Kidney (tissue), 14 donors: ENCODE measurements around the gene APOBR. TPM values are rescaled to one million over a fixed set of nuclear protein-coding genes. Genes with fewer than 3 reads are reported as not detected.
"Not testable (repeated sequence)": the region's sequence is repeated elsewhere in the genome, so short reads cannot be mapped to it uniquely, and the experiment has no call there.

ENCODE experiments used
- DNase-seq, 5 donors: peaks; one replicate each; pipeline ENCODE4 v3.0.0-alpha.2; 2013 to 2020
- FAIRE-seq: peaks from 2 replicates; lab custom pipeline; 2012; peaks lifted over from hg19 to GRCh38; lab: Jason Lieb, UNC
- H3K27ac ChIP-seq, 2 donors: one replicate each; pipeline ENCODE4 v1.7.0; 2013; ENCODE audit warnings: low read depth in 2 of 2, low read length in 2 of 2, inconsistent platforms in 1 of 2
- H3K27me3 ChIP-seq: one replicate; pipeline ENCODE4 v1.7.1; 2013; ENCODE audit warnings: low read length, inconsistent platforms; ENCODE audit not compliant: control insufficient read depth, insufficient read depth
- H3K36me3 ChIP-seq, 3 donors: one replicate each; pipeline versions ENCODE4 v1.7.0 to v1.7.1; 2013; ENCODE audit warnings: low read length in 3 of 3, control low read depth in 1 of 3, inconsistent platforms in 1 of 3; ENCODE audit not compliant: insufficient read depth in 3 of 3, control insufficient read depth in 2 of 3
- H3K4me1 ChIP-seq, 3 donors: one replicate each; pipeline versions ENCODE4 v1.7.0 to v1.7.1; 2013; ENCODE audit warnings: low read length in 3 of 3, inconsistent platforms in 1 of 3, low read depth in 1 of 3; ENCODE audit not compliant: control insufficient read depth in 2 of 3, insufficient read depth in 2 of 3
- H3K4me3 ChIP-seq, 3 donors: one replicate each; pipeline versions ENCODE4 v1.7.0 to v1.8.1; 2013; ENCODE audit warnings: low read length in 3 of 3, control low read depth in 1 of 3, inconsistent platforms in 1 of 3
- H3K9ac ChIP-seq, 3 donors: one replicate each; pipeline versions ENCODE4 v1.7.0 to v1.7.1; 2013; ENCODE audit warnings: low read length in 3 of 3, control low read depth in 1 of 3, inconsistent platforms in 1 of 3
- H3K9me3 ChIP-seq, 3 donors: one replicate each; pipeline versions ENCODE4 v1.7.0 to v1.7.1; 2013; ENCODE audit warnings: low read length in 3 of 3, control low read depth in 1 of 3, inconsistent platforms in 1 of 3; ENCODE audit not compliant: control insufficient read depth in 2 of 3, insufficient read depth in 1 of 3
- intact Hi-C: fragments of 100-400 bp; cut with DNase I; formaldehyde crosslinking; loops from one replicate; pipeline ENCODE4 v1.11.1; 2022
- polyA plus RNA-seq: library from polyadenylated mRNA; stranded (reverse); fragments of 350-450 nt; fragmentation: Illumina TruSeq; extraction: RNeasy Lipid Tissue Mini Kit (QIAGEN cat#74804); gene quantifications from one replicate; pipeline ENCODE4 v1.2.3, GENCODE V29; 2014; ENCODE audit warnings: low read depth, low replicate concordance; ENCODE audit not compliant: insufficient read depth
- total RNA-seq: library from RNA; stranded (reverse); fragmentation: NEBNext Ultra II Directional; extraction: Animal tissue kit (Norgen Biotek cat#: 25700); gene quantifications from one replicate; pipeline ENCODE4 v1.2.1, GENCODE V29; 2021
- TF ChIP-seq, protein P1 (sequence below): IDR thresholded peaks from 3 replicates; pipeline ENCODE4 v1.5.1; 2012; ENCODE audit warnings: mild to moderate bottlenecking, moderate library complexity, borderline replicate concordance; ENCODE audit not compliant: insufficient read depth; ENCODE audit errors: extremely low read depth
- donor health status: control.
- donor health status: control.
- donor health status: control.
- donor health status: control.
- donor health status: control.
- donor health status: DM: yes; HTN: yes; CAD: no.
- donor health status: Normal renal cell carcinoma (clear cell type).

Gene APOBR
- total and polyA plus RNA-seq, 2 donors from 2014 or later: 0.45 to 3.2 TPM

DNA sequence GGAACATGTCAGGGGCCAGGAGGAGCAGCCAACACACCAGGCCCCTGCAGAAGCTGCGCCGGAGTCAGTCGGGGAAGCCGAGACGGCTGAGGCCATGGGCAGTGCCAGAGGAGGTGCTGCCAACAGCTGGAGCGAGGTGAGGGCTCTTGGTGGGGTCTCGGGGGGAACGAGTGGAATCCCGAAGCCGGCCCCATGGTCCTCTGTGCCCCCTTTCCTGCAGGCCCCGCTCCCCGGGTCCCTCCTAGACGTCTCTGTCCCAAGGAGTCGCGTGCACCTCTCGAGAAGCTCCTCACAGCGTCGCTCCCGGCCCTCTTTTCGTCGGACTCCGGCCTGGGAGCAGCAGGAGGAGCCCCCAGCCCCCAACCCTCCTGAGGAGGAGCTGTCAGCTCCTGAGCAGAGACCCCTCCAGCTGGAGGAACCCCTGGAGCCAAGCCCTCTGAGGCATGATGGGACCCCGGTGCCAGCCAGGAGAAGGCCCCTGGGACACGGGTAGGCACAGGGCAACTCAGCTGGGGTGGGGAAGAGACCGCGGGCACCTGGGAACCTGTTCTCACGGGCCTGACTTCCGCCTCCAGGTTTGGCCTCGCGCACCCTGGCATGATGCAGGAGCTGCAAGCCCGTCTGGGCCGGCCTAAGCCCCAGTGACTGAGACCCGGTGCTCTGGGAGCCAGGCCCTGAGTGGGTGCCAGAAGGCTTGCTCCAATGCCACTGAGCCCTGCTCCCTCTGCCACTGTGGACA, 3.6 kb downstream of the APOBR start:
- no peak overlapping the region for H3K27ac ChIP-seq
- FAIRE-seq (no peak), DNase-seq (peak in 1 of 5 donors; percentile 31)
- H3K36me3 ChIP-seq: no peaks in the 10 kb centered on the region
- H3K9me3 ChIP-seq: no peaks in the 10 kb centered on the region
- H3K9ac ChIP-seq: no peak overlapping the region
- H3K4me1 ChIP-seq: no peaks in the 10 kb centered on the region
- TF ChIP-seq, protein P1, sequence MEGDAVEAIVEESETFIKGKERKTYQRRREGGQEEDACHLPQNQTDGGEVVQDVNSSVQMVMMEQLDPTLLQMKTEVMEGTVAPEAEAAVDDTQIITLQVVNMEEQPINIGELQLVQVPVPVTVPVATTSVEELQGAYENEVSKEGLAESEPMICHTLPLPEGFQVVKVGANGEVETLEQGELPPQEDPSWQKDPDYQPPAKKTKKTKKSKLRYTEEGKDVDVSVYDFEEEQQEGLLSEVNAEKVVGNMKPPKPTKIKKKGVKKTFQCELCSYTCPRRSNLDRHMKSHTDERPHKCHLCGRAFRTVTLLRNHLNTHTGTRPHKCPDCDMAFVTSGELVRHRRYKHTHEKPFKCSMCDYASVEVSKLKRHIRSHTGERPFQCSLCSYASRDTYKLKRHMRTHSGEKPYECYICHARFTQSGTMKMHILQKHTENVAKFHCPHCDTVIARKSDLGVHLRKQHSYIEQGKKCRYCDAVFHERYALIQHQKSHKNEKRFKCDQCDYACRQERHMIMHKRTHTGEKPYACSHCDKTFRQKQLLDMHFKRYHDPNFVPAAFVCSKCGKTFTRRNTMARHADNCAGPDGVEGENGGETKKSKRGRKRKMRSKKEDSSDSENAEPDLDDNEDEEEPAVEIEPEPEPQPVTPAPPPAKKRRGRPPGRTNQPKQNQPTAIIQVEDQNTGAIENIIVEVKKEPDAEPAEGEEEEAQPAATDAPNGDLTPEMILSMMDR: no peak
- no peaks in the 10 kb centered on the region for H3K27me3 ChIP-seq
- intact Hi-C loops: loop anchor here (10.0 kb wide), 1 partner anchor 47 kb away; no protein-coding TSS in a partner anchor
- H3K4me3 ChIP-seq: no peak overlapping the region

DNA sequence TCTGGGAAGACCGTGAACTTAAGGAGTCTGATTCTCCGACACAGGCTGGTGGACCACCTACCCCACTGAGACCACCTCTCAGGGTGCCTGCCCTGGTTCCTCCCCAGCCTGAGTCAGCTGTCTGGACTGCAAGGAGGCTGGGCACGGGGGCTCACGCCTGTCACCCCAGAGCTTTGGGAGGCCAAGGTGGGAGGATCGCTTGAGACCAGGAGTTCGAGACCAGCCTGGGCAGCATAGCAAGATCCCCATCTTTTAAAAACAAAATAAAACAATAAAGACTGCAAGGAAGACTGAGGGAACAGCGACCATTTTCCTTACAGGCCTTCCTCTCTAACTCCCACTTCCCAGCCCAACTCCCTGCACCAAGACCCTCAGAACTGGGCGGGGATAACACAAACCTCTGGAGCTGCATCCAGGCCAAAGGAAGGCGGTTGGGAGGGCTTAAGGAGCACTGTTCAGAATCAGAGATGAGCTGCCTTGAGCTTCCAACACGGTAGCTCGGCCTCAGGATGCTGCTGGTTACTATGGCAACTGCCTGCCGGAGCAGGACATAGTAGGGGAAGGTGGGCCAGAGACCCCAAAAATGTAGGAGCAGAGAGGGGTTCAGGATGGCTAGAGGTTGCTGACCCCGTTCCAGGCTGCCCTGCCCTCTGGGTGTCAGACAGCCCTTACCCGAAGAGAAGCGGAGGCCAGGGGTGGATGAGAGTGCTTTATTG, 4.4 kb downstream of the APOBR start:
- no peak overlapping the region for H3K27ac ChIP-seq
- no peaks in the 10 kb centered on the region for H3K4me1 ChIP-seq
- DNase-seq: no peak
- H3K27me3 ChIP-seq: no peaks in the 10 kb centered on the region
- intact Hi-C loops: loop anchor here (10.0 kb wide), 1 partner anchor 46 kb away; no protein-coding TSS in a partner anchor
- H3K4me3 ChIP-seq: no peak overlapping the region
- TF ChIP-seq, protein P1: no peak
- no peaks in the 10 kb centered on the region for H3K9me3 ChIP-seq
- H3K36me3 ChIP-seq: no peaks in the 10 kb centered on the region
- H3K9ac ChIP-seq: no peak overlapping the region
- FAIRE-seq: no peak

DNA sequence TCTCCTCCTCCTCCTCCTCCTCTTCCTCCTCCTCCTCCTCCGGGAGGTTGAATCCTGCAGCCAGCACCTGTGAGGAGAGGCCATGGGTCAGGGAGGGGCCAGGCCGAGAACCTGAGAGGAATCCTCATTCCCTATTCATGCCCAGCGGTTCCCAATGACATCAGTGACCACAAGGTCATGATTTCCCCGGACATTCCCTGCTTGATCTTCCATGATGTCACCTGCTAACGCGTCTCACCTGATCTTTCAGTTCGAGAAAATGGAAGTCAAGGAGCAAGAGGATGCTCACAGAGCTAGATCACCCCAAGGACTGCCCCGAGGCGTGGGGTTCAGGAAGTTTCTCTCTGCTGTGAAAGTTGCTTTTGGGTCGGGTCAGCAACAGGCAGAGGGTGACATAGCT, 5.4 kb downstream of the APOBR start:
- H3K9ac ChIP-seq: no peak overlapping the region
- no peaks in the 10 kb centered on the region for H3K36me3 ChIP-seq
- no peak overlapping the region for H3K27ac ChIP-seq
- H3K9me3 ChIP-seq: no peaks in the 10 kb centered on the region
- peaks cover 0 to 2% (median 0%) of the 10 kb centered on the region in 3 donors for H3K4me1 ChIP-seq
- FAIRE-seq: no peak
- no peak for DNase-seq
- no peaks in the 10 kb centered on the region for H3K27me3 ChIP-seq
- intact Hi-C loops: loop anchor here (10.0 kb wide), 1 partner anchor 45 kb away; no protein-coding TSS in a partner anchor
- TF ChIP-seq, protein P1: no peak
- no peak overlapping the region for H3K4me3 ChIP-seq

DNA sequence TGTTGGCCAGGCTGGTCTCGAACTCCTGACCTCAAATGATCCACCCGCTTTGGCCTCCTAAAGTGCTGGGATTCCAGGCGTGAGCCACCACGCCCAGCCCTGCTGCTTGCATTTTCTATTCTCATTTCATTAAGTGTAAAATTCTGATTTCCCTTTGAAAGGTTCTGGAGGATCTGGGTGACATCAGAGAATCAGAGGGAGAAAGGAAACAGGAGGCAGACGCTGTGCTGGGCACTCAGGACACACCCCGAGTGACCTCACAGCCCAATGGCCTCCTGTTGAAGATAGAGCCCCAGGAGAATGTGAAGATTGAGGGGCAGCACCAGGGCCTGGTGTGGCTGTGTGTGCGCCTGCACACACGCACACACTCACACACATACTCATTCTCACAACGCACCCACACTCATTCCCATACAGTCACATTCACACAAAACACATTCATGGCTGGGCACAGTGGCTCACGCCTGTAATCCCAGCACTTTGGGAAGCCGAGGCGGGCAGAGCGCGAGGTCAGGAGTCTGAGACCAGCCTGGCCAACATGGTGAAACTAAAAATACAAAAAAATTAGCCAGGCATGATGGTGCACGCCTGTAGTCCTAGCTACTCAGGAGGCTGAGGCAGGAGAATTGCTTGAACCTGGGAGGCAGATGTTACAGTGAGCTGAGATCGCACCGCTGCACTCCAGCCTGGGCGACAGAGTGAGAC, 6.2 kb downstream of the APOBR start:
- H3K27ac ChIP-seq, H3K9me3 ChIP-seq, H3K27me3 ChIP-seq, intact Hi-C loops, H3K36me3 ChIP-seq, H3K4me1 ChIP-seq, DNase-seq, FAIRE-seq, H3K4me3 ChIP-seq, H3K9ac ChIP-seq: not testable (repeated sequence)
